HG03103 (cell line): Measurements from ENCODE around the gene TMEM72.
"Not testable (repeated sequence)": the region's sequence is repeated elsewhere in the genome, so short reads cannot be mapped to it uniquely, and the experiment has no call there.

Source experiments
- ATAC-seq: cut with Tn5 transposase; IDR thresholded peaks from one replicate; pipeline ENCODE4 v1.9.1; 2021; ENCODE audit warnings: low read depth; ENCODE audit not compliant: unreplicated experiment

TMEM72 gene

GRCh38 chr10:44911081-44911540 is at the start of gene TMEM72:
TMEM72 (plus strand) TSS chr10:44911337; CDS start chr10:44911513, 176 bp downstream.
- no peak for ATAC-seq

- ATAC-seq = no peak
Observed at GRCh38 chr10:44862006-44862751, 49.0 kb upstream of the TMEM72 start.

GRCh38 chr10:44862924-44863323 is 48.2 kb upstream of the TMEM72 start:
- ATAC-seq = no peak

GRCh38 chr10:44863344-44864047 is 47.6 kb upstream of the TMEM72 start:
- ATAC-seq = no peak

GRCh38 chr10:44864051-44864450 is 47.1 kb upstream of the TMEM72 start:
- no peak for ATAC-seq

- ATAC-seq = peak; percentile 87
Observed at GRCh38 chr10:44864637-44865288, 46.4 kb upstream of the TMEM72 start.

- ATAC-seq = no peak
Observed at GRCh38 chr10:44865289-44865671, 45.9 kb upstream of the TMEM72 start.

- ATAC-seq = not testable (repeated sequence)
Observed at GRCh38 chr10:44866367-44866766, 44.8 kb upstream of the TMEM72 start.

GRCh38 chr10:44870031-44870430 is 41.1 kb upstream of the TMEM72 start:
- ATAC-seq = no peak

GRCh38 chr10:44873160-44873559 is 38.0 kb upstream of the TMEM72 start:
- ATAC-seq = no peak

- ATAC-seq = no peak
Observed at GRCh38 chr10:44874166-44874565, 37.0 kb upstream of the TMEM72 start.

GRCh38 chr10:44878706-44879530 is 32.2 kb upstream of the TMEM72 start:
- ATAC-seq = peak; percentile 89

- no peak for ATAC-seq
Observed at GRCh38 chr10:44879531-44879899, 31.6 kb upstream of the TMEM72 start.

- ATAC-seq = no peak
Observed at GRCh38 chr10:44880090-44880715, 30.9 kb upstream of the TMEM72 start.

- no peak for ATAC-seq
Observed at GRCh38 chr10:44881649-44882048, 29.5 kb upstream of the TMEM72 start.

GRCh38 chr10:44882166-44882720 is 28.9 kb upstream of the TMEM72 start:
- ATAC-seq = no peak

GRCh38 chr10:44883593-44884331 is 27.4 kb upstream of the TMEM72 start:
- ATAC-seq = no peak

- ATAC-seq = no peak
Observed at GRCh38 chr10:44885710-44886109, 25.4 kb upstream of the TMEM72 start.

- ATAC-seq = no peak
Observed at GRCh38 chr10:44886966-44887365, 24.2 kb upstream of the TMEM72 start.
